Liver (tissue), 9 donors: ENCODE data around the gene MICAL2. TPM values are rescaled to one million over a fixed set of nuclear protein-coding genes. Genes with fewer than 3 reads are reported as not detected.

ENCODE experiments used
- DNase-seq: peaks from one replicate; pipeline ENCODE4 v3.0.0-alpha.2; 2017; ENCODE audit warnings: low spot score
- H3K27ac ChIP-seq, 2 donors: one replicate each; pipeline ENCODE4 v1.7.0; 2013; ENCODE audit warnings: inconsistent platforms in 2 of 2, low read length in 2 of 2, control low read depth in 1 of 2, low read depth in 1 of 2, mild to moderate bottlenecking in 1 of 2
- H3K27me3 ChIP-seq, 4 donors: one replicate each; pipeline versions ENCODE4 v1.6.1 to v1.7.0; 2013; ENCODE audit warnings: low read length in 3 of 4, inconsistent platforms in 1 of 4, mild to moderate bottlenecking in 1 of 4, moderate library complexity in 1 of 4; ENCODE audit not compliant: control insufficient read depth in 4 of 4, insufficient read depth in 4 of 4
- H3K36me3 ChIP-seq, 4 donors: one replicate each; pipeline versions ENCODE4 v1.6.1 to v1.7.0; 2013; ENCODE audit warnings: low read length in 3 of 4, mild to moderate bottlenecking in 3 of 4, low read depth in 1 of 4, moderate library complexity in 1 of 4; ENCODE audit not compliant: control insufficient read depth in 4 of 4, insufficient read depth in 3 of 4
- H3K4me1 ChIP-seq, 4 donors: one replicate each; pipeline versions ENCODE4 v1.6.1 to v1.7.0; 2013; ENCODE audit warnings: low read length in 3 of 4, mild to moderate bottlenecking in 3 of 4, moderate library complexity in 1 of 4; ENCODE audit not compliant: control insufficient read depth in 4 of 4, insufficient read depth in 4 of 4
- H3K4me3 ChIP-seq, 3 donors: one replicate each; pipeline versions ENCODE4 v1.6.1 to v1.7.0; 2013; ENCODE audit warnings: low read length in 3 of 3, control low read depth in 1 of 3, low read depth in 1 of 3, mild to moderate bottlenecking in 1 of 3
- H3K9ac ChIP-seq, 2 donors: one replicate each; pipeline ENCODE4 v1.7.0; 2013; ENCODE audit warnings: low read length in 2 of 2, mild to moderate bottlenecking in 2 of 2, moderate library complexity in 2 of 2, control low read depth in 1 of 2, low read depth in 1 of 2
- H3K9me3 ChIP-seq, 4 donors: one replicate each; pipeline versions ENCODE4 v1.6.1 to v1.7.0; 2013; ENCODE audit warnings: low read length in 3 of 4; ENCODE audit not compliant: control insufficient read depth in 4 of 4
- ATF3 ChIP-seq: IDR thresholded peaks from 2 replicates; pipeline ENCODE4 v1.6.1; 2016; ENCODE audit warnings: antibody characterized with exemption
- CTCF ChIP-seq: fragments of 150-350 bp; IDR thresholded peaks from 2 replicates; pipeline ENCODE4 v1.5.1; 2017; ENCODE audit warnings: improper control_type of control experiment, low read depth, low read length; ENCODE audit not compliant: missing input control
- EGR1 ChIP-seq, 2 donors: IDR thresholded peaks; 2 replicates each; pipeline ENCODE4 v1.6.1; 2016 to 2018; ENCODE audit warnings: antibody characterized with exemption in 2 of 2, low read depth in 2 of 2
- FOXA1 ChIP-seq: IDR thresholded peaks from 2 replicates; pipeline ENCODE4 v1.6.1; 2016; ENCODE audit warnings: antibody characterized with exemption
- FOXA2 ChIP-seq: IDR thresholded peaks from 2 replicates; pipeline ENCODE4 v1.6.1; 2016; ENCODE audit warnings: antibody characterized with exemption
- GABPA ChIP-seq, 2 donors: IDR thresholded peaks in 1 of 2; conservative IDR thresholded peaks in 1 of 2; 2 replicates each; pipeline ENCODE4 v1.6.1; 2016; ENCODE audit warnings: antibody characterized with exemption in 2 of 2, mild to moderate bottlenecking in 1 of 2, moderate library complexity in 1 of 2
- HNF4A ChIP-seq, 2 donors: conservative IDR thresholded peaks; 2 replicates each; pipeline ENCODE4 v1.6.1; 2016; ENCODE audit warnings: antibody characterized with exemption in 2 of 2, mild to moderate bottlenecking in 2 of 2
- HNF4G ChIP-seq: IDR thresholded peaks from 2 replicates; pipeline ENCODE4 v1.6.1; 2016; ENCODE audit warnings: antibody characterized with exemption
- JUND ChIP-seq, 2 donors: IDR thresholded peaks; 2 replicates each; pipeline ENCODE4 v1.6.1; 2016; ENCODE audit warnings: antibody characterized with exemption in 2 of 2
- MAX ChIP-seq: IDR thresholded peaks from 2 replicates; pipeline ENCODE4 v1.6.1; 2016; ENCODE audit warnings: antibody characterized with exemption
- NR2F2 ChIP-seq: IDR thresholded peaks from 2 replicates; pipeline ENCODE4 v1.6.1; 2016; ENCODE audit warnings: antibody characterized with exemption
- RAD21 ChIP-seq, 2 donors: IDR thresholded peaks; 2 replicates each; pipeline ENCODE4 v1.6.1; 2016; ENCODE audit warnings: antibody characterized with exemption in 2 of 2, mild to moderate bottlenecking in 2 of 2
- REST ChIP-seq: IDR thresholded peaks from 2 replicates; pipeline ENCODE4 v1.6.1; 2016; ENCODE audit warnings: antibody characterized with exemption, mild to moderate bottlenecking
- RXRA ChIP-seq, 2 donors: IDR thresholded peaks; 2 replicates each; pipeline ENCODE4 v1.6.1; 2017 to 2018; ENCODE audit warnings: antibody characterized with exemption in 2 of 2, mild to moderate bottlenecking in 1 of 2
- SP1 ChIP-seq: IDR thresholded peaks from 2 replicates; pipeline ENCODE4 v1.6.1; 2018; ENCODE audit warnings: antibody characterized with exemption, mild to moderate bottlenecking
- TAF1 ChIP-seq: conservative IDR thresholded peaks from 2 replicates; pipeline ENCODE4 v1.6.1; 2016; ENCODE audit warnings: antibody characterized with exemption, mild to moderate bottlenecking
- YY1 ChIP-seq: IDR thresholded peaks from 2 replicates; pipeline ENCODE4 v1.6.1; 2016; ENCODE audit warnings: antibody characterized with exemption, mild to moderate bottlenecking
- ZBTB33 ChIP-seq: IDR thresholded peaks from 2 replicates; pipeline ENCODE4 v1.6.1; 2016; ENCODE audit warnings: antibody characterized with exemption
- WGBS: extraction: QIAGEN DNeasy Blood & Tissue Kit; methylation state at CpG from one replicate; pipeline ENCODE4 v1.1.7; 2013; 5-methylcytosine and 5-hydroxymethylcytosine counted together
- polyA plus RNA-seq, 2 donors: library from polyadenylated mRNA; stranded (reverse) in 1 of 2; unstranded in 1 of 2; fragments of 200-250 nt in 1 of 2; fragments of >200 nt in 1 of 2; fragmentation: Nextera tagmentation in 1 of 2; extraction: Ambion mirVana in 1 of 2; gene quantifications; one replicate each; pipeline versions ENCODE4 v1.2.1 to v1.2.3, GENCODE V29; 2013 to 2015
- total RNA-seq, 2 donors: library from RNA; depleted of rRNA; stranded (reverse); fragments of >200 nt; gene quantifications; one replicate each; pipeline ENCODE4 v1.2.3, GENCODE V29; 2014
- donor health status: healthy.
- donor health status: healthy.
- donor health status: healthy.
- donor health status: healthy.
- donor health status: healthy.

Gene MICAL2
- total and polyA plus RNA-seq, 4 donors = 17.5 to 113 (median 42.9) TPM

GRCh38 chr11:12123799-12124198, 13.4 kb downstream of the MICAL2 start:
- H3K4me3 ChIP-seq = no peak overlapping the region
- no peak overlapping the region for H3K9ac ChIP-seq
- peaks cover 0 to 7% (median 3%) of the 10 kb centered on the region in 4 donors for H3K4me1 ChIP-seq
- no peak overlapping the region for H3K27ac ChIP-seq
- no peak for DNase-seq
- no peaks in the 10 kb centered on the region for H3K9me3 ChIP-seq
- TF ChIP-seq ATF3 (no peak), FOXA2 (no peak), SP1 (no peak), HNF4A (conservative IDR thresholded peaks at IDR 0.05) (no peak), MAX (no peak), RXRA (IDR thresholded peaks at IDR 0.05) (no peak), YY1 (no peak), ZBTB33 (no peak), TAF1 (no peak), JUND (IDR thresholded peaks at IDR 0.05) (no peak), FOXA1 (no peak), HNF4G (no peak), GABPA (IDR thresholded peaks at IDR 0.05 in 1 of 2, conservative IDR thresholded peaks at IDR 0.05 in 1 of 2) (no peak), RAD21 (IDR thresholded peaks at IDR 0.05) (no peak), NR2F2 (no peak), CTCF (no peak), EGR1 (IDR thresholded peaks at IDR 0.05; ENCODE audit: low read depth in 2 of 2) (no peak), REST (no peak)
- 70% methylated on average over 3 of the region's 3 CpGs for WGBS
- no peaks in the 10 kb centered on the region for H3K27me3 ChIP-seq
- no peaks in the 10 kb centered on the region for H3K36me3 ChIP-seq
